ENCODE measurements around the gene SBNO1.

DNA sequence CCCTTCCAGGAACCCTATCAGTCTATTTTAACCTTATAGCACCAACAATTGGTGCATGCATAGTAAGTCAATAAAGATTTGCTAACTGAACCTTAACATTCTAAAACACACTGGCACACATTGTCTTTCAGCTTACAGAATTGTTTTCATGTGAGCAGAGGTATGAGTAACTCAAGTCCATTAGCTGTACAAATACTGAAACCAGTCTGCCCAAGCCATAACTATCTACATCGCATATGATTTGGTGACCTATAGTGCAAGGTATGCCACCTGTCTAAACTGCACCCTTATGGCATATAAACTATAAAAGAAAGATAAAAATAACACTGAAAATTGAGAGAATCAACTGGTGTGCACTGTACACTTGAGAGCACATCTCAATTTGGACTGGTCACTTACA, 34.8 kb downstream of the SBNO1 start:
- TF ChIP-seq, protein P1, sequence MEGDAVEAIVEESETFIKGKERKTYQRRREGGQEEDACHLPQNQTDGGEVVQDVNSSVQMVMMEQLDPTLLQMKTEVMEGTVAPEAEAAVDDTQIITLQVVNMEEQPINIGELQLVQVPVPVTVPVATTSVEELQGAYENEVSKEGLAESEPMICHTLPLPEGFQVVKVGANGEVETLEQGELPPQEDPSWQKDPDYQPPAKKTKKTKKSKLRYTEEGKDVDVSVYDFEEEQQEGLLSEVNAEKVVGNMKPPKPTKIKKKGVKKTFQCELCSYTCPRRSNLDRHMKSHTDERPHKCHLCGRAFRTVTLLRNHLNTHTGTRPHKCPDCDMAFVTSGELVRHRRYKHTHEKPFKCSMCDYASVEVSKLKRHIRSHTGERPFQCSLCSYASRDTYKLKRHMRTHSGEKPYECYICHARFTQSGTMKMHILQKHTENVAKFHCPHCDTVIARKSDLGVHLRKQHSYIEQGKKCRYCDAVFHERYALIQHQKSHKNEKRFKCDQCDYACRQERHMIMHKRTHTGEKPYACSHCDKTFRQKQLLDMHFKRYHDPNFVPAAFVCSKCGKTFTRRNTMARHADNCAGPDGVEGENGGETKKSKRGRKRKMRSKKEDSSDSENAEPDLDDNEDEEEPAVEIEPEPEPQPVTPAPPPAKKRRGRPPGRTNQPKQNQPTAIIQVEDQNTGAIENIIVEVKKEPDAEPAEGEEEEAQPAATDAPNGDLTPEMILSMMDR (IDR thresholded peaks at IDR 0.05; ENCODE audit: extremely low read depth in 1 of 2, insufficient read depth in 1 of 2, low read depth in 1 of 2, low read length in 2 of 2): no peak
- TF ChIP-seq POLR2AphosphoS5 (IDR thresholded peaks at IDR 0.05; ENCODE audit: insufficient read depth, low read depth, low read length) (no peak), FOS (IDR thresholded peaks at IDR 0.05; ENCODE audit: borderline replicate concordance, insufficient read depth, low read length) (no peak)
